Right lung (tissue), 5 donors: ENCODE results near the gene CD2. TPM values are rescaled to one million over a fixed set of nuclear protein-coding genes. Genes with fewer than 3 reads are reported as not detected.

ENCODE experiments used
- DNase-seq, 2 donors: peaks; one replicate each; pipeline ENCODE4 v3.0.0-alpha.2; 2013
- polyA plus RNA-seq, 5 donors: library from polyadenylated mRNA; unstranded; fragments of 120-200 nt; gene quantifications; one replicate each; pipeline versions ENCODE4 v1.2.1 to v1.2.3, GENCODE V29; 2013; ENCODE audit warnings: inconsistent platforms in 1 of 5, low replicate concordance in 1 of 5; ENCODE audit not compliant: insufficient read length in 5 of 5, insufficient read depth in 1 of 5

CD2 gene
- polyA plus RNA-seq, 5 donors, result 0.33 to 0.87 (median 0.50) TPM

- DNase-seq, result no peak
These were observed 21.0 kb downstream of the CD2 start for GRCh38 chr1:116775116-116775752.

GRCh38 chr1:116777831-116778830 lies 23.9 kb downstream of the CD2 start:
- no peak for DNase-seq

GRCh38 chr1:116781034-116781433 lies 26.8 kb downstream of the CD2 start:
- no peak for DNase-seq

GRCh38 chr1:116785006-116785405 lies 30.8 kb downstream of the CD2 start:
- DNase-seq, result no peak

- no peak for DNase-seq
These were observed 31.8 kb downstream of the CD2 start for GRCh38 chr1:116786049-116786448.

GRCh38 chr1:116791727-116792126 lies 37.5 kb downstream of the CD2 start:
- no peak for DNase-seq

GRCh38 chr1:116793357-116793935 lies 39.2 kb downstream of the CD2 start:
- DNase-seq, result no peak

- DNase-seq, result no peak
These were observed 40.1 kb downstream of the CD2 start for GRCh38 chr1:116794371-116794770.

- DNase-seq, result no peak
These were observed 40.7 kb downstream of the CD2 start for GRCh38 chr1:116794804-116795481.

- no peak for DNase-seq
These were observed 41.2 kb downstream of the CD2 start for GRCh38 chr1:116795482-116795829.

GRCh38 chr1:116804736-116805135 lies 50.5 kb downstream of the CD2 start:
- no peak for DNase-seq

GRCh38 chr1:116805398-116805797 lies 51.2 kb downstream of the CD2 start:
- DNase-seq, result no peak

GRCh38 chr1:116806245-116806644 lies 52.0 kb downstream of the CD2 start:
- no peak for DNase-seq

GRCh38 chr1:116806671-116807070 lies 52.4 kb downstream of the CD2 start:
- no peak for DNase-seq

GRCh38 chr1:116807394-116808199 lies 53.4 kb downstream of the CD2 start:
- DNase-seq, result no peak

- DNase-seq, result no peak
These were observed 54.1 kb downstream of the CD2 start for GRCh38 chr1:116808200-116808847.

- no peak for DNase-seq
These were observed 54.7 kb downstream of the CD2 start for GRCh38 chr1:116808848-116809508.

- DNase-seq, result no peak
These were observed 57.1 kb downstream of the CD2 start for GRCh38 chr1:116811321-116811720.

- no peak for DNase-seq
These were observed 60.9 kb downstream of the CD2 start for GRCh38 chr1:116814926-116815723.
